HEK293T (cell line): ENCODE data around the gene GRB7.

Experiments
- ARNT ChIP-seq: fragments of 450-650 bp; IDR thresholded peaks from 2 replicates; pipeline ENCODE4 v1.6.1; 2017; ENCODE audit warnings: mild to moderate bottlenecking
- FOXK2 ChIP-seq: fragments of 450-650 bp; IDR thresholded peaks from 2 replicates; pipeline ENCODE4 v1.6.1; 2016; ENCODE audit warnings: mild to moderate bottlenecking
- LEF1 ChIP-seq: fragments of 450-650 bp; IDR thresholded peaks from 2 replicates; pipeline ENCODE4 v1.6.1; 2017; ENCODE audit warnings: mild to moderate bottlenecking, borderline replicate concordance
- SP1 ChIP-seq: fragments of 450-650 bp; IDR thresholded peaks from 2 replicates; pipeline ENCODE4 v1.6.1; 2017
- SUZ12 ChIP-seq: fragments of 450-650 bp; IDR thresholded peaks from 2 replicates; pipeline ENCODE4 v1.6.1; 2016; ENCODE audit warnings: mild to moderate bottlenecking

DNA sequence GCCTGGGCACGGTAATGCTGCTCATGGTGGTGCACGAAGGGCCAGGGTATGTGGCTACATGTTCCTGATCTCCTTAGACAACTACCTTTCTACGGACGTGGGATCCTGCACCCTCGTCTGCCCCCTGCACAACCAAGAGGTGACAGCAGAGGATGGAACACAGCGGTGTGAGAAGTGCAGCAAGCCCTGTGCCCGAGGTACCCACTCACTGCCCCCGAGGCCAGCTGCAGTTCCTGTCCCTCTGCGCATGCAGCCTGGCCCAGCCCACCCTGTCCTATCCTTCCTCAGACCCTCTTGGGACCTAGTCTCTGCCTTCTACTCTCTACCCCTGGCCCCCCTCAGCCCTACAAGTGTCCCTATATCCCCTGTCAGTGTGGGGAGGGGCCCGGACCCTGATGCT is 25.9 kb upstream of the GRB7 start:
- TF ChIP-seq SUZ12 = no peak
- TF ChIP-seq LEF1 = no peak
- no peak for TF ChIP-seq SP1
- TF ChIP-seq ARNT = no peak
- no peak for TF ChIP-seq FOXK2
